Adrenal gland (tissue), 12 donors: ENCODE results near the gene RBMS1. TPM values are rescaled to one million over a fixed set of nuclear protein-coding genes. Genes with fewer than 3 reads are reported as not detected.

Source experiments
- DNase-seq, 7 donors: peaks; one replicate each; pipeline ENCODE4 v3.0.0-alpha.2; 2019 to 2020
- H3K27ac ChIP-seq, 5 donors: fragments of 200-600 bp; sonication (generic) in 4 of 5; 1 replicate in 3 of 5; 2 replicates in 2 of 5; pipeline versions ENCODE4 v1.5.1 to v1.8.0; 2016 to 2020; ENCODE audit warnings: mild to moderate bottlenecking in 1 of 5
- H3K27me3 ChIP-seq: fragments of 200-600 bp; 2 replicates; pipeline ENCODE4 v1.8.0; 2021
- H3K36me3 ChIP-seq, 2 donors: fragments of 200-600 bp; replicated peaks in 1 of 2; 1 replicate in 1 of 2; 2 replicates in 1 of 2; pipeline versions ENCODE4 v1.5.1 to v1.8.0; 2018 to 2022
- H3K4me1 ChIP-seq, 2 donors: fragments of 200-600 bp; replicated peaks in 1 of 2; 1 replicate in 1 of 2; 2 replicates in 1 of 2; pipeline versions ENCODE4 v1.5.1 to v1.8.0; 2018 to 2021
- H3K4me3 ChIP-seq, 4 donors: fragments of 200-600 bp; sonication (generic) in 3 of 4; one replicate each; pipeline ENCODE4 v1.5.1; 2016 to 2018
- H3K9me3 ChIP-seq, 3 donors: fragments of 200-600 bp; sonication (generic) in 1 of 3; replicated peaks in 1 of 3; 1 replicate in 2 of 3; 2 replicates in 1 of 3; pipeline versions ENCODE4 v1.5.1 to v1.8.0; 2016 to 2021
- CTCF ChIP-seq, 6 experiments: fragments of 450-650 bp in 4 of 6; fragments of 200-600 bp in 2 of 6; sonication (generic) in 1 of 6; IDR thresholded peaks; 1 replicate in 5 of 6; 2 replicates in 1 of 6; pipeline versions ENCODE4 v1.5.1 to v1.8.0; 2016 to 2021; ENCODE audit warnings: antibody characterized with exemption in 6 of 6, mild to moderate bottlenecking in 2 of 6, moderate library complexity in 1 of 6
- POLR2A ChIP-seq, 2 donors: fragments of 450-650 bp; IDR thresholded peaks; one replicate each; pipeline ENCODE4 v1.6.1; 2017; ENCODE audit warnings: antibody characterized with exemption in 2 of 2, mild to moderate bottlenecking in 2 of 2, moderate library complexity in 1 of 2
- WGBS, 4 donors: extraction: QIAGEN DNeasy Blood & Tissue Kit in 2 of 4; methylation state at CpG; one replicate each; pipeline versions ENCODE4 v1.1.5 to v1.1.7; 2013 to 2017; 5-methylcytosine and 5-hydroxymethylcytosine counted together
- intact Hi-C, 2 donors: fragments of 100-400 bp; cut with DNase I; formaldehyde crosslinking; loops; one replicate each; pipeline versions ENCODE4 v1.14.1 to v1.15.0; 2022 to 2023
- polyA plus RNA-seq, 3 donors: library from polyadenylated mRNA; stranded (reverse); fragments of 200-250 nt in 2 of 3; fragments of 350-450 nt in 1 of 3; fragmentation: Illumina TruSeq in 1 of 3; extraction: RNeasy Lipid Tissue Mini Kit (QIAGEN cat#74804) in 1 of 3; gene quantifications; one replicate each; pipeline ENCODE4 v1.2.3, GENCODE V29; 2013 to 2014
- total RNA-seq, 9 donors: library from RNA; depleted of rRNA in 4 of 9; stranded (reverse); fragments of >200 nt in 4 of 9; fragments of 120-200 nt in 1 of 9; fragmentation: NEBNext Ultra II Directional in 1 of 9; extraction: Animal tissue kit (Norgen Biotek cat#: 25700) in 1 of 9; gene quantifications; one replicate each; pipeline versions ENCODE4 v1.1.0 to v1.2.4, GENCODE V29; 2013 to 2023
- donor health status: healthy with polysubstance abuse.
- donor health status: Bipolar disorder and iron deficiency.
- donor health status: DM: yes; HTN: yes; CAD: no.
- donor health status: DM: no; HTN: no; CAD: no.
- donor health status: DM: no; HTN: no; CAD: no.
- donor health status: DM: yes; HTN: yes; CAD: no.

The RBMS1 gene
- total and polyA plus RNA-seq, 12 donors: 24.2 to 62.1 (median 37.1) TPM

- no peak overlapping the region for H3K4me3 ChIP-seq
- H3K27me3 ChIP-seq: no peaks in the 10 kb centered on the region
- H3K36me3 ChIP-seq: no peaks in the 10 kb centered on the region
- WGBS, 4 donors: 64 to 77% (median 68%) methylated on average over 1 of the region's 1 CpG
- TF ChIP-seq POLR2A (IDR thresholded peaks at IDR 0.05): no peak
- no peak for TF ChIP-seq CTCF (IDR thresholded peaks at IDR 0.05)
- H3K9me3 ChIP-seq: no peaks in the 10 kb centered on the region
- H3K4me1 ChIP-seq: peaks cover 14 to 61% of the 10 kb centered on the region in 2 donors
- DNase-seq: no peak
- intact Hi-C loops: no loop called here
- no peak overlapping the region for H3K27ac ChIP-seq
Observed at GRCh38 chr2:160402501-160402900, 91.1 kb downstream of the RBMS1 start.

- intact Hi-C loops: no loop called here
Observed at GRCh38 chr2:160401895-160402294, 91.7 kb downstream of the RBMS1 start.

GRCh38 chr2:160399880-160400279 is 93.7 kb downstream of the RBMS1 start:
- Histone ChIP-seq H3K36me3 (no peaks in the 10 kb centered on the region), H3K4me1 (peaks cover 15 to 61% of the 10 kb centered on the region in 2 donors), H3K27me3 (no peaks in the 10 kb centered on the region), H3K27ac (no peak overlapping the region), H3K4me3 (no peak overlapping the region), H3K9me3 (no peaks in the 10 kb centered on the region)
- 79 to 90% (median 85%) methylated on average over 1 of the region's 1 CpG for WGBS, 4 donors
- TF ChIP-seq POLR2A (IDR thresholded peaks at IDR 0.05) (no peak), CTCF (IDR thresholded peaks at IDR 0.05) (no peak)
- intact Hi-C loops: no loop called here
- no peak for DNase-seq

More at GRCh38 chr2:160401895-160402294, 91.7 kb downstream of the RBMS1 start:
- H3K4me3 ChIP-seq: no peak overlapping the region
- H3K27ac ChIP-seq: no peak overlapping the region
- peaks cover 15 to 65% of the 10 kb centered on the region in 2 donors for H3K4me1 ChIP-seq
- H3K27me3 ChIP-seq: no peaks in the 10 kb centered on the region
- no peaks in the 10 kb centered on the region for H3K36me3 ChIP-seq
- WGBS, 4 donors: 94 to 96% (median 96%) methylated on average over 4 of the region's 4 CpGs
- no peaks in the 10 kb centered on the region for H3K9me3 ChIP-seq
- TF ChIP-seq POLR2A (IDR thresholded peaks at IDR 0.05) (no peak), CTCF (IDR thresholded peaks at IDR 0.05) (no peak)
- no peak for DNase-seq

DNA sequence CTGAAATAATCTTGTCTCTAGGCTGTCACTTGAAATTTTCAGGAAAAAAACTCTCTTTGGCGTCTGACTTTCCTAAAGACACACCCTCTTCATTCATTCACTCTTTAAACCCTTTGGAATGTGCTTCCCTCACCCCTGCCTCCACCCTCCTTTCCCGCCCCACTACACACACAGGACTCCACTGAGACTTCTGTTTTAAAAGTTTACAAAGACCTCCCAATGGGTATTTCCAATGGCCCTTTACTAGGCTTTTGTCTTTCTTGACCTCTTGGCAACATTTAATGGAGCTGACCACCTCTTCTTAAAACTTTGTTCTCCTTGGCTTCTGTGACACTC is 96.1 kb downstream of the RBMS1 start:
- no peak for TF ChIP-seq CTCF (IDR thresholded peaks at IDR 0.05)
- TF ChIP-seq POLR2A (IDR thresholded peaks at IDR 0.05): no peak
- Histone ChIP-seq H3K4me1 (peaks cover 6 to 47% of the 10 kb centered on the region in 2 donors), H3K4me3 (no peak overlapping the region), H3K27ac (no peak overlapping the region), H3K9me3 (no peaks in the 10 kb centered on the region), H3K27me3 (no peaks in the 10 kb centered on the region), H3K36me3 (no peaks in the 10 kb centered on the region)
- intact Hi-C loops: no loop called here
- 31 to 38% (median 33%) methylated on average over 2 of the region's 2 CpGs for WGBS, 4 donors
- DNase-seq: no peak
